ENCODE measurements around the gene MAML3.

Gene MAML3

DNA sequence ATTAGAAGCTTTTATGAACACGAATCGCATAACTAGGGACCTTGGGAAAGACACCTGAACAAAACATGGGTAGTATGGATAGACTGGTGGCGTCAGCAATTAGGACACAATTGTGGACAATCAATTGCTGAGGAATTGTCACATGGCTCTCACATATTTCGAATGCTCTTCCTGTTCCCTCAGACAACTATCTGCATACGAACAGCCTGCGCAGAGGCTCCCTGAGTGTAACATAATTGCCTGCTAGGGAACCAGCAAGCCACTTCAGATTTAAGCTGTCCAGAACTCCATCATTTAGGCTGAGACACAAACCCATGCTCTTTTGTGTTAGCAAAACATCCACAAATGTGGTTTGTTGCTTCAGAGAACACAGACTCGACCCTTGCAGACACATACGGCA, 327.6 kb downstream of the MAML3 start:
- peak; percentile 5 for DNase-seq

DNA sequence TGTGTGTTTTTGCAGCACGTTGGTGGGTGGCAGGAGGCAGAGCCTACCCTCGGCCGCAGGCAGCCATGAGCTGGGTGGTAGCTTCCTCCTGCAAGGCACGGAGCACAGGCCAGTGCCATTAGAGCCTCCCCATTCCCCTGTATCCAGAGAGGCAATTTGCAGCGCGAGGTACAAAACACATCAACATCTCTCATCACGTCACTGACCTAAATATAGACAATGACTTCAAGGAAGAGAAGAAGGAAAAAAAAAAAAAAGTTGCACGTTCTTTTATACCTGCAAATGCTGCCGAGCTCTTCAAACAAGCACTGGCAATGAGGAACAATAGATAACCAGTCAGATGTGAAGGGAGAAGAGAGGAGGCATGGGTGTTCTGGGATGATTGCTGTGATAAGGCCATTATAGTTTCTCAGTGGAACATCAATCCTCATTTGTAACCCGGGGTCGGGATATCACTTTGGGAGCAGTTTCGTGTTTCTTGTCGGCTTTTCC, 328.4 kb downstream of the MAML3 start:
- peak; percentile 22 for DNase-seq

DNA sequence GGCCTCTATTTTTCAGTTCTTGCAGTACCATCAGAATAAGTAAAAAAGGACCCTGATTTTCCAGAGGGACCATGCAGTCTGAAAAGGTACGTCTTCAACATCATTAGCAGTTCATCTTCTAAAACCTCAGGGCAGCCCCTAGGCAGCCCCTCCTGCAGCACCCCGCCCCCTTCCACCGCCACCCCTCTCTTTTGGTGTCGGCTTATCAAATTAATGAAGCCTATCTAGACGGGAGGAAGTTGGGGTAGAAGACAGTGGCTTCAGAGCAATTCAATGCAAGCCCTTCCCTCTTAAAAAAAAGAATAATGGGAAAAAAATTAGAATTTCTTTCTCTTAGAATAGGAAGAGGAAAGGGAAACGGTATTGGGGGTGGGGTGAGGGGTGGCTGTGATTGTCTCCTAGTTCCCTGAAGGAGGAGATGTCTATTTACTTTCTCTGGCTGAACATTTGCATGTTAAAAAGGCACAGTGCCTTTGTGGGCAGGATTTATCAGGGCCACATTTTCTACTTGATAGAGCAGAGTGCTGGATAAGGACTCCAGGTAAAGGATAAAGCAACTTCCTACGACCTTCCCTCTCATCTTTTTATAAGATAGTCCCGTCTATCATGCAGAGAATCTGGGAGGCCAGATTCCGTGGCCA, 329.0 kb downstream of the MAML3 start:
- DNase-seq: no peak

DNA sequence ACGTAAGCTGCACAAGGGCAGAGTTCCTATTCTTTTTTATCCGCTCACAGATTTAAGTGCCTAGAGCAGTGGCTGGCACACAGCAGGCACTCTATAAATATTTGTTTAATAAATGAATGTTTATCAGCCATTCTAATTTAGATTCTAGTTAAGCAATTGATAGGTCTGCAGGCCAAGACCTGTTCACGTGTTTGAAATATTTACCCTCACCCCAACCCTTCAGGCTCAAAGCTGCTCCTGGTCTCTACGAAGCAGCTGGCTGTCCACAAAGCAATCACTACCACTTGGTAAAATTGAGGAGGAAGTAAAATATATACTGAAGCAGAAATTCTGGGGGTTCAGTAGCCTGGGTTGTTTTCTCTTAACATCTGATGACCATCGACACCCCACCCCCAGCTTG, 330.2 kb downstream of the MAML3 start:
- no peak for DNase-seq

DNA sequence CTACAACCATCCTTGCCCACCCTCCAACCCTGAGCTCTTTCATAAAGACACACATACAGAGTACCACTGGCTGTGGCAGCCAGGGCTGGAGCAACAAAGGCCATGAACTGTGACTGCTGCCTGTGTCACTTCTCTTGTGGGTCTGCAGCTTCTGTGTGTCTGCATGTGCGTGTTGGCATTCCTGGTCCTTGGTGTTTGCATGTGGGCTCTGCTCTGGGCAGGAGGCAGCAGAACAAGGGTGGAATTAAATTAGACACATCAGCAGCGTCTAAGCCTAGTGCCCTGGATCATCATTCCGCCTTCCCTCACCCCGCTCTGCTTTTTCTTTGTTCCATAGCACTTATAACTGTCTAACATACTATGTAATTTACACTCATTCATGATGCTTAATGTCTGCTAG, 330.6 kb downstream of the MAML3 start:
- no peak for DNase-seq

DNA sequence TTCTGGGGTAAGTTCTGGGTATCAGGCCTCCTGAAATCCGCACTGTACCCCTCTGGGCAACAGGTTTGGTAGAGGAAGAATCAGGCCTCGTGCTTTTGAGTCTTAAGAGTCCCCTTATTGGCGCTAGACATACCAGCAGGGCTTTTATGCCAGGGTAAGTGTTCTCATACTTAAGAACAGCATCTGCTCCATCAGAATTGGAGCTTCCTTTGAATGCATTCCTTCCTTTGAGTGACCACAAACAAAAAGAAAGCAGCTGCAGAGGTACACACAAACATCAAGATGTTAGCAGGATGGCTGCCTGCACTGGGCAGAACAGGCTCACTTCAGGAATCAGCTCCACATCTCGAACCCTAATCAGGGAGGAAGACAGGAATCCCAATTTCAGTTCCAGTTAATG, 331.6 kb downstream of the MAML3 start:
- no peak for DNase-seq

DNA sequence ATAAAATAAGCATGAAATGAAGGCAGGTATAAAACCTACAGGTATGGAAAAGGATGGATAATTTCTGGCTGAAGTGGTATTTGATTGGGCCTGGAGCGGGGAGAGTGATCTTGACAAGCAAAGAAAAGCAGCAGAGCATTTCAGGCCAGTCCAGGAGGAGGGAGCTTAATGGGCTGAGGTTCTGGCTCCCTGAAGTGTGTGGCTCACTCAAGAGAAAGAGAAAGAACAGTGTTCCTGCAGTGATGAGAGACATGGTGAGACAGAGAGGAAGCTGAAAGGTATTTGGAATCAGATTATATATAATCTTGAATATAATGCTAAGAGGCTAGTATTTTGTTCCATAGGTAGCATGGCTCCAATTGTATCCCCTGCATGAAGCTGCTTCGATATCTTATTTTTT, 334.9 kb downstream of the MAML3 start:
- peak; percentile 7 for DNase-seq

DNA sequence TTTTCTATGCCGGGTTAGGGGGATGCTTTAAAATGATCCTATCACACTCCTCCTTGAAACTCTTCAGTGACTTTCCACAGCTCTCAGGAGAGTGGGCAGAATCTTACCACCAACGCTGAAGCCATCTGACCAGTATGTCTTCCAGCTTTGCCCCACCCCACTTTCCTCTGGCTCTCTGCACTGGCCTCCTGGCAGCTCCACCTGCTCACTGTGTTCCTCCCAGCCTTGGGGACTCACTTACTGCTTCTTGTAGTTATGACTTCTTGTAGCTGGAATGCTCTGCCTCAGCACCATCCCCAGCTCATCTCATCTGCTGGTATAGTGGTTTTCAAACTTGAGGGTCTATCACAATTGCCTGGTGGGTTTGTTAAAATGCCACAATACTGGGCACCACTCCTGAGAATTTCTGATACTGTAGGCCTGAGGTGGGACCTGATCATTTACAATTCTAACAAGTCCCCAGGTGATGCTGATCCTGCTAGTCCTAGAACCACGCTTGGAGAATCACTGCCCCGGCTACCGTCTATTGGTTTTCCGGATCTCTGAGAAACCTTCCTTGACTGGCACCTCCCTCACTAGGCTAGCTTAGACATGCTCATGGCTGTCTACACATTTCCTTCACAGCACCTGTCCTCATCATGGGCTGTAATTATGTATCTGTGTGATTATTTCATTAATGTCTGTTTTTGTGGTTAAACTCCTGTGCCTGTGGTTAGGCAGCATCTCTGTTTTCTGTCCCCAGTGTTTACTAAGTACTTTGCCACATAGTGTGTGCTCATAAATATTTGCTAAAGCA, 336.1 kb downstream of the MAML3 start:
- no peak for DNase-seq

DNA sequence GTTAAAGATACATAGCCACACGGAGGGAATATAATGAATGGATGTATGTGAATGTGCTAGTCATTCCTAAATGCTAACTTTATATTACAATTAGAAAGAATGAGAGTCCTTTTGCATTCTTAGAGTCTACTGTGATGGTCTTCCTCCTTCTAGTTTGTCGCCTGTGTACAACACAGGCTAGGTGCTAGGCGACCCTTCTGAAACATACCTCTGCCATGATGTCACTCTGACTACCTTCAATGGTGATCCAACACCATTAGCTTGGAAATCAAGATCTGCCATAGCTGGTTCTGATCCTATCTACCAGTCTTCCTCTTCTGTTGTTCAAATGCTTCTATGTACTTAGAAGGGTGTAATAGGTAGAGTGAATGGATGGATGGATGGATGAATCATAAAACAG, 337.1 kb downstream of the MAML3 start:
- no peak for DNase-seq

DNA sequence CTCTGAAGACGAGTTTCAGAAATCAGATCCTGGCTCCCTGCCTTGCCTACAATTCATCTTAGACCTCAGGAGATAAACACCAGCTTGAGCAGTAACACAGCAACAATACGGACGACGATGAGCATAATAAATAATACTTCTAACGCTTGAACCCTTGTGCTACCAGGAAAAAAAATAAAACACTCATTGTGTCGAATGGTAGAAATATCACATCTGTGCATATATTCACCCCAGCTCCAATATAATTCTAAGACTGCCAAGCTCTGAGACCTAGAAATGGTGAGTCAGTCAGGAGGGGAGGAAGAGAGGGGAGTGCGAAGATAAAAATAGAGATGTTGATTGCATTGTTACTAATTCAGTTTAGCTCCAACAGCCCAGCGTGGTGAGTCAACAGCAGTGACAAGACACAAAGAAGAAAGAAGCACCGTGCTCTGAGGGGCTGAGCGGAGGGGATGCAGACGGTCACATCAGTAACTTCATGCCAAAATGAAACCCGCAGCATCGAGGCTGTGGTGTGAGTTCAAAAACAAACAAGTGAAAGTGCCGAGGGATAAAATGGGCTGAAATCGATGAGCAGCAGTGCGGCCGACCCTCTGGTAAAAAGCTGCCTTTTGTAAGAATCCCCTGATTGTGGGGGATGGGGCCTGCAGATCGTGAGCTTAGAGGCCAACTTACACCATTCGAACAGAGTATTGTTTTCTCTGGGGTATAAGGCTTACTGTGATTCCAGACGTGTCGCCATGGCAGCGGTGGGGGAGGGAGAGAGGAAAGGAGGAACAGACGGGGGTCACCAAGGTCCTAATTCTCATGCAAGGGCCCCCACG, 338.0 kb downstream of the MAML3 start:
- no peak for DNase-seq

DNA sequence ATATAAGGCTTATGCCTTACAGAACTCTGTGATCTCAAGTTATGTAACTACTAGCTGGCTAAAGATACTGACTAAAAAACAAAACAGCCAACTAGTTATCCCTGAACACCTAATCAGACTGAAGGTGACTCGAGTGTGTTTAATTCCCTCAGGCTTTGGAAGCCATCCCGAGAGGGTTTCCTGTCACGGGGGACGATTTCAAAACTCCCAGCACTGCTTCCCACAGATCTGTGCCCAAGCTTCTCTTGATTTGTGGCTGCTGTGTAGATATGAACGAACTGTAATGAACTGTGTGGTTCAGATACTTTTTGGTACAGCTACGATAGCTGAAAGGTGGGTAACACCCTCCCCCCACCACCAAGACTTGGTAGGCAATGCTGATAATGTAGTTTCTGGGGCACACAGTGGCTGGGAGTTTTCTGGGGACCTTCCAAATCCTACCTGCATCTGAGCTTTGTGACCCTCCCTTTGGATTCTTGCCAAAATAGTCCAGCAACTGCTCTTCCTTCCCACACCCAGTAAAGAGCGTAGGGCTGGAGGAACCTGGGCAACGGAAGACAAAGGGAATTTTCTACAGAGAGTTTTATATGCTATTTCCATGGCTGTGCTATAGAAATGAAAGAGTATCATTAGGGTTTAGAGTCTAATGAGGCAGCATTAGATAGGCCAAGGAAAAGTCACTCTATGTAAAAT, 339.5 kb downstream of the MAML3 start:
- no peak for DNase-seq

DNA sequence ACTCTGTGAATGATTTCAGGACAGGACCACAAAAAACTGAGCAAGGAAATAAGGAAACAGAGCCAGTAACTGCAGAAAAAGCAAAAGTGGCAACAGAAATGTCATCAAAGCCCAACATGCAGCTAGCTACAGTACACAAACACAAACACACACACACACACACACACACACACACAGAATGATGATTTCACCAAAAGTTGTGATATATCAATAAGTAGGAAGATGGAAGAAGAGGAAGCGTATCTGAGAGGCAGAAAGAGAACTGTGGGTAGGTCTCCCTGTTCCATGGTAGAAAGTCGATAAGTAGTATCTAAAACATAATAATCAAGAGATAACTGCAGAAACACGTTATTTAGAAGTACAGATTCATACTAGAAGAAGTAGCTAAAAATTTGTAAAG, 340.1 kb downstream of the MAML3 start:
- no peak for DNase-seq

DNA sequence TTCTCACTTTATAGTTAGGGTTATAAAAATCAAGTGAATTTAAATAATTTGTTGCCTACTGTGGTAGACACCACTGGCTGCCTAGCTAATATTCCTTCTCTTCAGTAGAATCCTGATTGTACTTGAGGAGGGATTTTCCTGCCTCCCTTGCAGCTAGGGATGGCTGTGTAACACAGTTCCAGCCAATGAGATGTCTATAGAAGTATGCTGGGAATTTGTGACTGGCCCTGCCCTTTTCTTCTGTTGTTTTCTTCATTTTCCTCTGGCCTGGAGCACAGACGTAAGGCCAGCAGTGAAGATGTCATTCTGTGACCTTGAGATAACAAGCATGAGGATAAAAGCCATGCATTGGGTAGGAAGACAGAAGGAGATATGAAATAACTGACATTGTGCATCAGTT, 343.3 kb downstream of the MAML3 start:
- DNase-seq: no peak

DNA sequence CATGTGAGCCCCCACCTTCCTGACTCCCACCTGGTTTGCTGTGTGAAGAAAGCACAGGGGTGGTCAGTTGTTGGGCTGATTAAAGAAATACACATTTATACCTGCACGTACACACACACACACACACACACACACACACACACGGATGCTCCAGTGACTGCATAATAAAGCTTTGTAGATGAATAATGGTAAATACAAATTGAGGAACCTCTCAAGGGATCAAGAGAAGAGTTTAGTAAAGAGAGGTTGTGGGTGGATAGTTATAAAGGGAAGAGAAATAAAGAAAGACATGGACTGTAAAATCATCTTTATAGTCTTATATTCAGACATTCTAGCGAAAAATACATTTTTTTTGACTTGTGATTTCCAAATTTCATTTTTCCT, 344.2 kb downstream of the MAML3 start:
- DNase-seq: no peak

DNA sequence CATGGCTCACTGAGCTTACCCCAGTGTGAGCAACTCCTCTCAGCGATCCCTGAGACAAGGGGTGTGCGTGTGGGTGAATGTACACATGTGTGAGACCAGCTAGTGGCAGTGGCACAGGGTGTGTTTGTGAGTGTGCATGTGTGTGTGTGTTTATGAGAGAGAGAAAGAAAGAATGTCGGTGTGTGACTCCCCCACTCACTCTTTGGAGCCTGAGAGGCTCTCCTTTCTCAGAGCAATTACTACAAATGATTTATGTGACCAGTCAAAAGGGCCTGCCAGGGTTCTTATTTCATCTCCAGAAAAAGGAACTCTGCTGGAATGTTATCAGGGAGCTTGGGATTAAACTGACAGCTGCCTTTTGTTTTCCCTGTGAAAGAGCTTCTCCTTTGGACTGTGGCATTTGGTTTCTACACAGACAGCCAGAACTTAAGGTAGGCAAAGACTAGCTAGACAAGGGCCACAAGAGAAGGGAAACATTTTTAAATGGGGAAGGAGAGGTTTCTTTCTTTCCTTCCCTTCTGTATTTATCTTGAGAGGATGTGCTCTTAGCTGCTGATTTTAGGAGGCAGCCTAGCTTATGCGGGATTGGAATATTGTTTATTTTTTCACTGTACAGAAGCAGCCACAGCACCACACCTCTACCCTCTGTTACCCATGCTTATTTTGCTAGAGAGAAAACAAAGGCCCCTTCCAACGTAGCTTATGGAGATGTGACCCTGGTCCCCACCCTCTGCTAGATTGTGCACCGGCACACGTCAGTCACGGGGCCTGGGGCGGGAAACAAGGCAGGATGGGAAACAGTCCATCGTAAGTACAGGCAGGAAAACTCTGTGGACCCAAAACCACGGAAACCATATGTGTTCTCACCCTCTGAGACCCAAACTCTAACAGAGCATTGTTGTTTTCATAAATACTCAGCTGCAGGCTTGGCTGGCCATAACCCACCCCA, 344.9 kb downstream of the MAML3 start:
- DNase-seq: no peak

DNA sequence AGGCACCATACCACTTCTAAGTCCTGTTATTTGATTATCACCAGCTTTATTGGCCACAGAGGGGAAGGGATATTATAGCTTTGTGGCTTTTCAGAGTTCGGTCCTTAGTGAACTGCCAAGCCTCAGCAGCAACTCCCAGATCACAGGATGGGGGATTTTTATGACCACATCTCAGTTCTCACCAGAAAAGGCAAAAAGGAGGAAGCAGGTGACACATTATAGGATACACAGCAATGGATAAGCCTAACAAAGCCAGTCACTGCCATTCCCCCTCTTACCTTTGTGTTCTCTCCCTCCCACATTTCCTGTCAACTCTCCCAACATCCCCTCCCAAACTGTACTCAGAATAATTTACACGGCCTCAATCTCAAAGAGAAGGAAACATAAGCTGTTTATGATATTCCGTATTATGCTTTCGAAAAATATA, 345.6 kb downstream of the MAML3 start:
- DNase-seq: no peak

DNA sequence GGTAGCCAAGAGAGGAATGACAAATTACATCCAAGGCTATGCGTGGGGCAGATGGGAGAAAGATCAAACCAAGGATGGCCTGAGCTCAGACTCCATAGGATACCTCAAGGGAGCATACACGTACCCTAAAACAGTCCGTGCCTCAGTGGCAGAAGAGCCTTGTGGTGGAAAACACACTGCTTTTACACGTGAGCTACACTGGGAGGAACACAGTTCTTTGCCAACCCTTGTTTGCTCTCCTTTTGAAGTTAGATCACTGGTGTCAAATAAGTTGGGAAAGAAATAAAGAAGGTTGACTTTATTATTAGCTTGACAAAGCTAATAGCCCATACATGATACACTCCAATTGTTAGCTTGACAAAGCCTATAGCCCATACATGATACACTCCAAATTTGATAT, 346.5 kb downstream of the MAML3 start:
- DNase-seq: no peak

DNA sequence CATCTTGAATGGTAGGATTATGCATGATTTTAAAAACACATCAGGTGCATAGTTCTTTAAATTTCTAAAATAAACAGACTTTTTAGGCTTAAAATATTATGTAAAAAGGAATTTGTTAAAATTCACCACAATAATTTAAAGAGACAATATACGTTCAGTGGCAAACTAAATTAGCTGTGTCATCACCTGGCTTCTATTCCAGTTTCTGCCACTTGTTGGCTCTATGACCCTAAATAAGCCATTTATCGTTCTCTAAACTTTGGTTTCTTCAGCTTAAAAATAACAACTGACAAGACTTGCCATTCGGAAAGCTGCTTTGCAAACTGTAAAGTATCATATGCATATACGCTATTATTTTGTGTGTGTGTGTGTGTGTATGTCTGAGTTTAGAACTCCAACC, 347.1 kb downstream of the MAML3 start:
- DNase-seq: no peak

DNA sequence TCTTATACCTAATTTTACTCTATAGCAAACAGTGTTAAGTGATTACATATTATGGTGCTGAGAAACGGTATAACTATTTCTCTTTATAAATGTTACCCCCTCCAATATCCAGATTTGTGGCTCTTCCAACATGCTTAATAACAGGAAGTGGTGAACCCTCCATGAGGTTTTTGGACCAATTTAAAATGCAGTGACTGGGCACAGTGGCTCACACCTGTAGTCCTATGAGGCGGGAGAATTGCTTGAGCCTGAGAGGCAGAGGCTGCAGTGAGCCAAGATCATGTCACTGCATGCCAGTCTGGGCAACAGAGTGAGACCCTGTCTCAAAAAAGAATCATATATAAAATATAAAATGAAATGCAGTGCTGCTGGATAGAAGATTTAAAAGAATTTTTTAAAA, 351.1 kb downstream of the MAML3 start:
- no peak for DNase-seq

DNA sequence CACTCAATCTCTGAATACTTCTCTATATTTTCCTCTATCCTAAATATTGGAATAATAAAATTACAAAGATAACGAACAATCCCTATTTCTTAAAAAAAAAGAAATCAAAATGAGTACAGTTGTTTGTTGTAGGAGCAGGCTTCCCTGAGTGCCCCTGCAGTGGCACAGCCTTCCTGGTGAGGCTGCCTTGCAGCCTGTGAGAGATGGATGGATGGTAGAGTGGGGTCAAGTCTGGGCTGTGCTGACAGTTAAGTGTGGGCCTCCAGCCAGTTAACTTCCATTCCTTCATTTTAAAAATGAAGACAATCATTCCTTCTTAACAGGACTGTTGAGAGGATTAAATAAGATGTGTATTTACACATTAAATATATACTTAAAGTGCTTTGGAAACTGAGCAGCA, 351.5 kb downstream of the MAML3 start:
- DNase-seq: no peak

DNA sequence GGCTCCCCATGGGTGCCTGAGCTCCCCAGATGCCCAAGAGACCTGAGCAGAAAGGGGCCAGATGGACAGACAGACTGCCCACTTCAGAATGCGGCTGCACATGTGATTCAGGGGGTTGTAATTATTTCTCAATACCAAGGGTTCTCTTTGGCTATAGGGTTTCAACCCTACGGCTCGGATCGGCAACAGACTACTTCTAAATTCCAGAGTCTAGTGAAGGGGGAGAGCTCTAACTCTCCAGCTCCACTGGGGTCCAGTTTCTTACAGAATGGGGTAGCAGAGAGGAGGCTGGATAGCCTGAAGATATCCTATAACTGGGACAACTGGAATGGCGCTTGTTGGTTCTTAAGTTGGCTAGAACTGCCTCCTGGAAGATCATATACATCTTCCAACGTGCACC, 352.1 kb downstream of the MAML3 start:
- DNase-seq: no peak

DNA sequence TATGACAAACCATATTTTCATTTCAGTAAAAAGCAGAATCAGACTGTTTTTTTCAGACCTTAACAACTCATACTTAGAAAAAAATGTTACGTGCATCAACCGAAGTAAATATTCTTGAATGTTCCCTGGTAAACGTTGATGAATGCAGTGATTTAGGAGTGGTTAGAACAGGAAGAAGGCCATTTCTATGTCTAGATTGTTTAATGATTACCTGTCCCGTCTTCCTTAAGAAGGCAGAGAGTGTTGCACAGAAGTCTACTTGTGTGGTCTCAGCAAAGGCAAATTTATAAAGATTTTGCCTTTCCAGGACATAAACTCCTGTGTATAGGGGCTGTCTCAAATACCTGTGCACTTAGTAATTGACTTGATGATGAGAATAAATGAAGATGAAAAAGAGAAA, 353.9 kb downstream of the MAML3 start:
- DNase-seq: no peak

Measured in NCI-H2107 (cell line).